Measurements from ENCODE around the gene CLDN14. TPM values are rescaled to one million over a fixed set of nuclear protein-coding genes. Genes with fewer than 3 reads are reported as not detected.

Gene CLDN14
- total RNA-seq, 2 experiments from 2014 or later: not detected

DNA sequence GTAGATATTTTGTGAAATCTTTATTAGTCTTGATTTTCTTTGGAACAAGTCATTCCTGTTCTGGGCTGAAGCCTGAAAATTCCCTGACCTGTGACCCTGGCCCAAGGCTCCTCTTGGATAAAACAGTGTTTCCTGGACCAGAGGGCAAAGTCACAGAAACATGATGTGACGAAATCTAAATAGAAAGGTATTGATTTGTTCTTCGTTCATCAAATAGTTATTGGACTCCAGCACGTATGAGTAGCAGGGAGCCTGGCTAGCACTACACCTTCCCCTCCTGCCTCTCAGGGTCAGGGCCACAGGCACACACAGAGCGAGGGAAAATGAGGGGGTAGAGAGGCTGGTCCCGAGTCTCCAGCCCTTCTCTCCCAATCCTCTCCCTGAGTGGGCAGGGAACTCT is 1.7 kb upstream of the CLDN14 start:
- no peak overlapping the region for H3K4me3 ChIP-seq (ENCODE audit: low read depth, low read length, poor library complexity, severe bottlenecking)
- H3K79me2 ChIP-seq (ENCODE audit: insufficient read depth, low read depth, low read length): no peaks in the 10 kb centered on the region
- no peak overlapping the region for H3K27ac ChIP-seq (ENCODE audit: low read depth, low read length, poor library complexity, severe bottlenecking)
- H2AFZ ChIP-seq (ENCODE audit: low read length): no peak overlapping the region
- no peaks in the 10 kb centered on the region for H4K20me1 ChIP-seq (ENCODE audit: insufficient read depth, low read length)
- BruUV-seq (replicated peaks): no TSS peak
- no peak for DNase-seq (ENCODE audit: low spot score)
- intact Hi-C loops (cut with micrococcal nuclease; ENCODE audit: unreplicated experiment): no loop called here
- ChIA-PET CTCF (ENCODE audit: unreplicated experiment) (no interaction called here), POLR2A (no interaction called here)
- no peaks in the 10 kb centered on the region for H3K36me3 ChIP-seq (ENCODE audit: insufficient read depth, low read length)
- H3K4me2 ChIP-seq (ENCODE audit: low read length): no peak overlapping the region
- no peaks in the 10 kb centered on the region for H3K9me3 ChIP-seq (ENCODE audit: low read length)
- H3K9me2 ChIP-seq (ENCODE audit: insufficient read depth, low read length): no peaks in the 10 kb centered on the region
- TF ChIP-seq CTCF (conservative IDR thresholded peaks at IDR 0.05; ENCODE audit: low read length) (no peak), EZH2phosphoT487 (IDR thresholded peaks at IDR 0.05; ENCODE audit: borderline replicate concordance, low read depth, low read length) (no peak)
- no peaks in the 10 kb centered on the region for H3K4me1 ChIP-seq (ENCODE audit: insufficient read depth, low read length, poor library complexity, severe bottlenecking)

DNA sequence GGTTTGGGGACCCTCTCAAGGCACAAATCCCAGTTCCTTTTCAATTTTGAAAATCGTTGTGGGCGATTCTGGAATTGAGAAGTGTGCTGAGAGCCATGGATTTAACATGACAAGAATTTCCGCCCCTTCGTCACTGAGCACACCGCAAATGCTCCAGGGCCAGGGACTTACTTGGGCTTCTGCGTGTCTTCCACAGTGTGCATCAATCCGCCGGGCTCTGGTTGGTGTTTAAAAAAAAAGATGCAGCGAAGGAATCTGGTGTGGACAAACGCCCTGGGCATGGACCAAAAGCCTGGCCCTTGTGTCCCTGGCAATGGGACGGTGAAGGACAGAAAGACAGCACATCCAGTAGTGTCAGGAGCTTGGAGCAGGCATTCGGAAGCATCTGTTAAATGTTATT is 696 bp upstream of the CLDN14 start:
- H3K4me1 ChIP-seq (ENCODE audit: insufficient read depth, low read length, poor library complexity, severe bottlenecking): no peaks in the 10 kb centered on the region
- ChIA-PET POLR2A (no interaction called here), CTCF (ENCODE audit: unreplicated experiment) (no interaction called here)
- no peaks in the 10 kb centered on the region for H3K9me3 ChIP-seq (ENCODE audit: low read length)
- DNase-seq (ENCODE audit: low spot score): no peak
- no peaks in the 10 kb centered on the region for H3K79me2 ChIP-seq (ENCODE audit: insufficient read depth, low read depth, low read length)
- no peaks in the 10 kb centered on the region for H3K9me2 ChIP-seq (ENCODE audit: insufficient read depth, low read length)
- H4K20me1 ChIP-seq (ENCODE audit: insufficient read depth, low read length): no peaks in the 10 kb centered on the region
- H3K36me3 ChIP-seq (ENCODE audit: insufficient read depth, low read length): no peaks in the 10 kb centered on the region
- H3K27ac ChIP-seq (ENCODE audit: low read depth, low read length, poor library complexity, severe bottlenecking): no peak overlapping the region
- TF ChIP-seq CTCF (conservative IDR thresholded peaks at IDR 0.05; ENCODE audit: low read length) (no peak), EZH2phosphoT487 (IDR thresholded peaks at IDR 0.05; ENCODE audit: borderline replicate concordance, low read depth, low read length) (no peak)
- no peak overlapping the region for H3K4me3 ChIP-seq (ENCODE audit: low read depth, low read length, poor library complexity, severe bottlenecking)
- intact Hi-C loops (cut with micrococcal nuclease; ENCODE audit: unreplicated experiment): no loop called here
- no peak overlapping the region for H3K4me2 ChIP-seq (ENCODE audit: low read length)
- H2AFZ ChIP-seq (ENCODE audit: low read length): no peak overlapping the region
- BruUV-seq (replicated peaks): no TSS peak

DNA sequence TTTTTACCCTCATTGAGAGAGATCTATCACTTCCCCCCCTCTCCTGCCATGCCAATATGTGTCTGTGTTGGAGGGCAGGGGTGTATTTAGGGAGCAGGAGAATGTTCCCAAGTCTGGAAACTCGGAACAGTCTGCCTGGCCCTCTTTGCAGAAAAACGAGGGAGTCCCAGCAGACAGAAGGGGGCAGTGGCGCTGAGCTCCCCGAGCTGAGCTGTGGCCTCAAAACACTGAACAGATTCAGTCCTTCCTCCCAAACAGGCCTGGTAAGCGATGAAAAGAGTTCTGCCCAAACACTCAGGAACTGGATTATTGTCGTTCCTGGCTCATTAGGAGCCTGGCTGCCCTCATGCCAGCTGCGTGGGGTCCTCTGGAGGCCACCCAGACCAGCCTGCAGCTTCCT is 981 bp downstream of the CLDN14 start:
- no peaks in the 10 kb centered on the region for H3K36me3 ChIP-seq (ENCODE audit: insufficient read depth, low read length)
- no peaks in the 10 kb centered on the region for H3K79me2 ChIP-seq (ENCODE audit: insufficient read depth, low read depth, low read length)
- H3K9me3 ChIP-seq (ENCODE audit: low read length): no peaks in the 10 kb centered on the region
- H4K20me1 ChIP-seq (ENCODE audit: insufficient read depth, low read length): no peaks in the 10 kb centered on the region
- no peak overlapping the region for H3K4me2 ChIP-seq (ENCODE audit: low read length)
- DNase-seq (ENCODE audit: low spot score): no peak
- H2AFZ ChIP-seq (ENCODE audit: low read length): no peak overlapping the region
- POLR2A ChIA-PET: no interaction called here
- intact Hi-C loops (cut with micrococcal nuclease; ENCODE audit: unreplicated experiment): no loop called here
- H3K4me3 ChIP-seq (ENCODE audit: low read depth, low read length, poor library complexity, severe bottlenecking): no peak overlapping the region
- H3K4me1 ChIP-seq (ENCODE audit: insufficient read depth, low read length, poor library complexity, severe bottlenecking): no peaks in the 10 kb centered on the region
- no peak overlapping the region for H3K27ac ChIP-seq (ENCODE audit: low read depth, low read length, poor library complexity, severe bottlenecking)
- peak; percentile 57; the same call in 1 of the 2 replicates for TF ChIP-seq CTCF (conservative IDR thresholded peaks at IDR 0.05; ENCODE audit: low read length)
- TF ChIP-seq EZH2phosphoT487 (IDR thresholded peaks at IDR 0.05; ENCODE audit: borderline replicate concordance, low read depth, low read length): no peak
- BruUV-seq (replicated peaks): no TSS peak
- CTCF ChIA-PET (ENCODE audit: unreplicated experiment): no interaction called here
- no peaks in the 10 kb centered on the region for H3K9me2 ChIP-seq (ENCODE audit: insufficient read depth, low read length)
